AG04450 (cell line): ENCODE results near the gene CD200R1. TPM values are rescaled to one million over a fixed set of nuclear protein-coding genes. Genes with fewer than 3 reads are reported as not detected.

Source experiments
- CTCF ChIA-PET: fragments of 300-600, 350-600 bp; formaldehyde crosslinking; extraction: SDS; loops from one replicate; lab custom pipeline; 2022; ENCODE audit warnings: antibody characterized with exemption, inconsistent platforms; lab: Charles Lee
- POLR2A ChIA-PET: fragments of 350-600 bp; formaldehyde crosslinking; extraction: SDS; loops from one replicate; lab custom pipeline; 2021; ENCODE audit warnings: antibody characterized with exemption, inconsistent platforms; lab: Yijun Ruan, JAX
- DNase-seq: peaks from one replicate; pipeline ENCODE4 v3.0.0-alpha.2; 2011; ENCODE audit warnings: low read depth, low spot score
- H3K27ac ChIP-seq: one replicate; pipeline ENCODE4 v1.5.1; 2012; ENCODE audit warnings: low read depth, low read length, control low read depth
- H3K27me3 ChIP-seq: one replicate; pipeline ENCODE4 v1.6.0; 2012; ENCODE audit warnings: low read length; ENCODE audit not compliant: control insufficient read depth, insufficient read depth
- H3K4me3 ChIP-seq: 2 replicates; pipeline ENCODE4 v1.5.1; 2011; ENCODE audit warnings: mild to moderate bottlenecking, low read depth, low read length, control low read depth
- H3K9me3 ChIP-seq: 2 replicates; pipeline ENCODE4 v1.5.1; 2012; ENCODE audit warnings: low read length; ENCODE audit not compliant: control insufficient read depth, insufficient read depth
- polyA plus RNA-seq: library from polyadenylated mRNA; depleted of rRNA; stranded (reverse); fragments of >200 nt; gene quantifications from 2 replicates; pipeline ENCODE4 v1.2.3, GENCODE V29; 2011
- TF ChIP-seq, protein P1 (sequence below): IDR thresholded peaks from 2 replicates; pipeline ENCODE4 v1.5.1; 2011; ENCODE audit warnings: low read depth, low read length, control low read depth, inconsistent platforms

Gene CD200R1
- polyA plus RNA-seq, 1 experiment = not detected

- TF ChIP-seq, protein P1, sequence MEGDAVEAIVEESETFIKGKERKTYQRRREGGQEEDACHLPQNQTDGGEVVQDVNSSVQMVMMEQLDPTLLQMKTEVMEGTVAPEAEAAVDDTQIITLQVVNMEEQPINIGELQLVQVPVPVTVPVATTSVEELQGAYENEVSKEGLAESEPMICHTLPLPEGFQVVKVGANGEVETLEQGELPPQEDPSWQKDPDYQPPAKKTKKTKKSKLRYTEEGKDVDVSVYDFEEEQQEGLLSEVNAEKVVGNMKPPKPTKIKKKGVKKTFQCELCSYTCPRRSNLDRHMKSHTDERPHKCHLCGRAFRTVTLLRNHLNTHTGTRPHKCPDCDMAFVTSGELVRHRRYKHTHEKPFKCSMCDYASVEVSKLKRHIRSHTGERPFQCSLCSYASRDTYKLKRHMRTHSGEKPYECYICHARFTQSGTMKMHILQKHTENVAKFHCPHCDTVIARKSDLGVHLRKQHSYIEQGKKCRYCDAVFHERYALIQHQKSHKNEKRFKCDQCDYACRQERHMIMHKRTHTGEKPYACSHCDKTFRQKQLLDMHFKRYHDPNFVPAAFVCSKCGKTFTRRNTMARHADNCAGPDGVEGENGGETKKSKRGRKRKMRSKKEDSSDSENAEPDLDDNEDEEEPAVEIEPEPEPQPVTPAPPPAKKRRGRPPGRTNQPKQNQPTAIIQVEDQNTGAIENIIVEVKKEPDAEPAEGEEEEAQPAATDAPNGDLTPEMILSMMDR = no peak
- no peak overlapping the region for H3K27ac ChIP-seq
- H3K4me3 ChIP-seq = no peak overlapping the region
- no peaks in the 10 kb centered on the region for H3K9me3 ChIP-seq
- CTCF ChIA-PET = interaction anchor here (0.6 to 1.1 kb wide), 2 partner anchors 13 to 564 kb away, joined by 3 to 4 read pairs; no protein-coding TSS in a partner anchor
- POLR2A ChIA-PET = interaction anchor here (0.7 kb wide), 1 partner anchor 452 kb away, joined by 4 read pairs; no protein-coding TSS in a partner anchor
- no peak for DNase-seq
- no peaks in the 10 kb centered on the region for H3K27me3 ChIP-seq
Observed at GRCh38 chr3:113013593-113013992, 38.7 kb upstream of the CD200R1 start.

DNA sequence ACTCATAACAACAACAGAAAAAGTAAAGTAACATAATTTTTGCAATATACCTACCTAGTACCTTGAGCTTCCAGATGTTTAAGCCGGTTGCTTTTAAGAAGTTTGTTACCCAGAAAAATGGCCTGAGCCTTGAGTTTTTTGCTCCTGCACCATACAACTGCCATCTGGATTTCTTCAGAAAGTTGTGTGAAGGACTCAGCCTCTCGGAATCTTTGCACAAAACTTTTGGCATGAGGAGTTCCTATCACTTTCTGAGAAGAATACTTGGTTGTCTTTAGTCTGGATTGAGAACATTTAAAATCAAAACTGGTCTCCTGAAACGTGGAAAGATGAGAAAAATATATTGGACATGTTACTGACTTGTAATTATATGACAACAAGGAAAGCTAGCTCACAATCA lies 33.2 kb upstream of the CD200R1 start:
- no peak overlapping the region for H3K27ac ChIP-seq
- POLR2A ChIA-PET = no interaction called here

DNA sequence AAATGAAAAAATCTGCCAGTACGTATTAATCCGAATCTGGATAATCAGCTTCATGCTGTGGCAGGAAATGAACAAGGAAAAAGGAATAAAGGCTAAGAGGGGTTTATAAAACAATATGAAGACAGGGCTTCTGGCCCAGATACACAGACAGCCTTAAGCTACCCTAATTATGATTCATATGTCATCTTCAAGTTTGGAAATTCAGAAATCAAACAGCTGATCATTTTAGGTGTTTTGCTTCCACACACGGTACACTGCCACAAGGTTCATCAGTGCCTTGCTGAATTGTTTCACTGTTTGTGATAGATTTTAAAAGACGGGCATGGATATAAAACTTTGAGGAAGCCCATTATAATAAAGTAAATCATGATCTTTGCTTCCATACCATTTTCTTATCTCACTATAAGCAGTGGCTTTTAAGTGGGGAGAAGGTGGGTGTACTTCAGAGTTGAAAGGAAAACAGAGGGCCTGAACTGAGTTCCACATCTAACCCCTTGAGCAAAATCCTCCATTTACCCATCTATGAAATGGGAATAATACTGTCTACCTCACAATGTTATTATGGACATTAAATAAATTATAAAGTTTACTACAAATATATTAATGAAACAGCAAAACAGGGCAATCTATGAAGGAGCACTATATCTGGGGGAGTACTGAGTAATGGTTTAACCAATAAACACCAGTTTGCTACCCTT lies 31.6 kb upstream of the CD200R1 start:
- H3K9me3 ChIP-seq = no peaks in the 10 kb centered on the region
- H3K27me3 ChIP-seq = no peaks in the 10 kb centered on the region
- POLR2A ChIA-PET = no interaction called here
- TF ChIP-seq, protein P1 = no peak
- H3K27ac ChIP-seq = no peak overlapping the region
- no peak overlapping the region for H3K4me3 ChIP-seq
- DNase-seq = no peak
- CTCF ChIA-PET = interaction anchor here (0.9 to 1.1 kb wide), 2 partner anchors 272 to 364 kb away, joined by 3 to 5 read pairs; no protein-coding TSS in a partner anchor

More for the DNA sequence above, 33.2 kb upstream of the CD200R1 start:
- CTCF ChIA-PET = interaction anchor here (1.2 to 3.4 kb wide), 4 partner anchors 27 to 426 kb away, joined by 3 to 10 read pairs (median 6); no protein-coding TSS in a partner anchor
- H3K4me3 ChIP-seq = no peak overlapping the region
- TF ChIP-seq, protein P1 = no peak
- H3K9me3 ChIP-seq = no peaks in the 10 kb centered on the region
- no peak for DNase-seq
- no peaks in the 10 kb centered on the region for H3K27me3 ChIP-seq

GRCh38 chr3:113005611-113006010 lies 30.7 kb upstream of the CD200R1 start:
- H3K27ac ChIP-seq = no peak overlapping the region
- no peak for DNase-seq
- ChIA-PET POLR2A (no interaction called here), CTCF (no interaction called here)
- no peaks in the 10 kb centered on the region for H3K9me3 ChIP-seq
- H3K27me3 ChIP-seq = no peaks in the 10 kb centered on the region
- no peak overlapping the region for H3K4me3 ChIP-seq
- TF ChIP-seq, protein P1 = no peak

DNA sequence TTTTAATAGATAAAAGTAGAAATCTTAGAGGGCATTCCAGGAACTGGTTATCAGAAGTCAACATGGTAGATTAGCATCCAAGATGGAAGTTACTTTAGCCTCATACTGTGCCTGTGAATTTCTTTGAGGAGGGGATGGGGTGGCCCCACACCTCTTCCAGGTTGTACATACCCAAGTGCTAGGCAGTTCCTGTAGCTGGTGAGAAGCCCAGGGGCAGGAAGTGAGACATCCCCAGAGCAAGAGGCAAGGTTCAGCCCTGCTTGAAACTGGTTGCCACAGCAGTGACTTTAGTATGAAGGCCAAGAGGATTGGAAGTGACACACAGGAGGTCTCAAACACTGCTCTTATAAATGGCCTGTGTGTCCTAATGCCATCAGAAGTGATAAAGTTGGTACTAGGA lies 27.8 kb upstream of the CD200R1 start:
- POLR2A ChIA-PET = no interaction called here
- no peaks in the 10 kb centered on the region for H3K9me3 ChIP-seq
- CTCF ChIA-PET = interaction anchor here (1.2 to 1.3 kb wide), 2 partner anchors 23 to 420 kb away, joined by 3 to 5 read pairs; no protein-coding TSS in a partner anchor
- TF ChIP-seq, protein P1 = no peak
- H3K4me3 ChIP-seq = no peak overlapping the region
- DNase-seq = no peak
- H3K27ac ChIP-seq = no peak overlapping the region
- no peaks in the 10 kb centered on the region for H3K27me3 ChIP-seq
